GM12891 (cell line): ENCODE results near the gene ERRFI1.

Source experiments
- DNase-seq: peaks from one replicate; pipeline ENCODE4 v3.0.0; 2011; ENCODE audit warnings: low spot score; ENCODE audit not compliant: insufficient read length
- FAIRE-seq: peaks from 2 replicates; lab custom pipeline; 2011; peaks lifted over from hg19 to GRCh38; lab: Jason Lieb, UNC
- PAX5 ChIP-seq: IDR thresholded peaks from 2 replicates; pipeline ENCODE4 v1.6.1; 2011; ENCODE audit warnings: low read length, moderate library complexity, mild to moderate bottlenecking; ENCODE audit not compliant: insufficient read depth, severe bottlenecking
- POLR2A ChIP-seq: IDR thresholded peaks from 2 replicates; pipeline ENCODE4 v1.6.1; 2011; ENCODE audit warnings: low read depth, low read length, control low read depth
- POLR2AphosphoS5 ChIP-seq: IDR thresholded peaks from 2 replicates; pipeline ENCODE4 v1.6.1; 2011; ENCODE audit warnings: low read depth, low read length, control low read depth
- POU2F2 ChIP-seq: IDR thresholded peaks from 2 replicates; pipeline ENCODE4 v1.6.1; 2011; ENCODE audit warnings: low read depth, mild to moderate bottlenecking, control low read depth, low read length, moderate library complexity
- SPI1 ChIP-seq: IDR thresholded peaks from 2 replicates; pipeline ENCODE4 v1.6.1; 2011; ENCODE audit warnings: low read depth, low read length, control low read depth
- TAF1 ChIP-seq: IDR thresholded peaks from 2 replicates; pipeline ENCODE4 v1.6.1; 2011; ENCODE audit warnings: low read depth, low read length, control low read depth

Gene ERRFI1

DNA sequence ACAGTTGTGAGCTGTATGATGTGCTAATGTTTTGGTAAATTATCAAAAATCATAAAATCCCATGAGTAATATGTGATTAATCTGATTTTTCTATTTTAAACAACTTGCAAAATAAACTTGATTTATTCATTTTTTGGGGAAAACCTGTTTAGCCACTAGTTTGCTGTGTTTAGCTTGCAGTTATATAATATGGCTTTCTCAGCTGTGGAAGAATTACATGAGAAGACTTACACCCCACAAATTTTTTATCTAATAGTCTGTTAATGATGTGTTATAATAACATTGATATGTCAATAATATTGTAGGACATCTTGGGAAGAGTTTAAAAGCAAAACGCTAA is 2.4 kb upstream of the ERRFI1 start:
- no peak for DNase-seq
- no peak for FAIRE-seq
- TF ChIP-seq POU2F2 = no peak

DNA sequence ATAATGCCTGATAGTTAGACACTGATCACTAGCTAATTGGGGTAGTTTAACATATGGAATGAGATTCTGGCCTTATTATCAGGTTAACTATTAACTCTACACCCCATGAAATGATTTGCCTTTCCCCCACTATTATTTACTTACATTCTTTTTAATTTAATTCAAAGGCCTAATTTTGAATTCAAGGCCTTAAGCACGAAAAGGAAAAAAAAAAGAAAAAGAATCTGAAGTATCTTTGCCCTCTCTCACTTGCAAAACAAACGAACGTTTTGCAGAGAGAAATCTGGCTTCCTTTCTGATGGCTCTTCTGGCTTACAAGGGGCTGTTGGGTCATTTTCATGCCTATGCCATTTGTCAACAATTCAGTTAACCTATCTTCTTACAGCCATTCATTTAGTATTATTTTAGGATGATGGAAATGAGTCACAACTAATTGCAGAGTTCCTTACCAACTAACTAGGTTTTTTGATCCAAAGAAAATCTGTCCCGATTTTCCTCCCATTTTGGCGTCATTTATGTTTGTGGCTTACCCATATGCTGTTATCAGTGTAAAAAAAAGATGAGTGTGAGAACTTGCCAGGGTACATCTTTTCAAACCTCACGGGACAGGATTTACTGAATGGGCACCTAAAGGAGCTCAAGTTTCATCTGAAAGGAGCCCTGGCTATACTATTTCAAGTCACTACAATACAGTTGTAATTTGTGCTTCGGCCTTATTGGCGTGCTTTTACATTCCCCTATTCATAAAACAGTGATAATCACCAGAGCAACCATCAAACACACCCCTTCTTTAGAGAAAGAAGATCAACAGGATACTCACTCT is 1.9 kb upstream of the ERRFI1 start:
- FAIRE-seq = no peak
- no peak for DNase-seq
- TF ChIP-seq TAF1 = no peak
- TF ChIP-seq SPI1 = no peak
- no peak for TF ChIP-seq PAX5
- no peak for TF ChIP-seq POLR2AphosphoS5
- TF ChIP-seq POU2F2 = no peak
- TF ChIP-seq POLR2A = no peak

DNA sequence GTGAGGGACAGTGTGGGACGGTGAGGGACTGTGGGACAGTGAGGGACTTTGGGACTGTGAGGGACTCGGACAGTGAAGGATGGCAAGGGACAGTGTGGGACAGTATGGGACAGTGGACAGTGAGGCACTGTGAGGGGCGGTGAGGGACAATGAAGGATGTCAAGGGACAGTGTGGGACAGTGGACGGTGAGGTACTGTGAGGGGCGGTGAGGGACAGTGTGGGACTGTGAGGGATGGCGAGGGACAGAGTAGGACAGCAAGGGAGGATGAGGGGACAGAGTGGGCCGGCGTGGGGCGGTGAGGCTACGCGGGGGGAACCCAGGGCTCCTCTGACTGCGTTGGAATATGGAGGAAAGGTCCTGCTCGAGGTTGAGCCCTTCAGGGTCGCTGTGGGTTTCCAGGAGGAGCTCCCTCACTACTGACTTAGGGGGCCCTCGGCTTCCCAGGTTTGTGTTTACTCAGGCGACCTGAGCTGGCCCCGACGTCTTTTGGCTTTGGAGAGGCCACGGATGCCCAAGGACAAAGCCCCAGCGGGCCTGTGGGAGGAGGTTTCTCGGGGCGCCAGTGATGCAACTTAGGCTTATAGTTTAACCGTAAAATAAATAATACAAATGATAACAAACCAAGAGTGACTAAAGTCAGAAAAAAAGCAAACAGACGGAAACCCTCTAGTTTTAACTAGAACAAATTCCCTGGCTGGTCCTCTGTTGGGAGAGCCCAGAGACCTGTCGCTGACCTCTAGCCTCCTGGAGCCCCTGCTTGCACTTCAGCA is 1.1 kb upstream of the ERRFI1 start:
- DNase-seq = no peak
- no peak for FAIRE-seq
- TF ChIP-seq TAF1 (no peak), SPI1 (no peak), POU2F2 (no peak)

DNA sequence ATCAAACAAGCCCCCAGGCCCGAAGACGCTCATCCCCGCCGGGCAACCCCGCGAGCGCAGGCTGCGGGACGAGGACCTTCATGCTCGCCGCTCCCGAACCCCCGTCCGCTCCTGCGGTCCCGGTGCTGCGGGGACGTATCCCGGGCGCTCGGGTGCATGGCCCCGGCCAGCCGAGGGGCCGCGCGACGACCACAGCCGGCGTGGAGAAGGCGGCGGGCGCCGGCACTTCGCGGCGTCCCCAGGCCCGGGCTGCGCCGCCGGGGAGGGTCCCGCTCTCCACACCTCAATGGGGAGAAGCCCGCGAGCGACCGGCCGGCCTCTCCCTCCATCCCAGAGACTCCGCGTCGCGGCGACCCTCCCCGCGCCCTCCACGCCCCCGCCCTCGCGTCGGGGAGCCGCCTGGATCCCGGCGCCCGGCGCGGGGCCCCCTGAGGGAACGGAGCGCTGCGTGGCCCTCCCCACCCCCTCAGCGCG is 401 bp downstream of the ERRFI1 start:
- FAIRE-seq (no peak), DNase-seq (peak; percentile 15)
- TF ChIP-seq POU2F2 (no peak), POLR2A (no peak), PAX5 (no peak), SPI1 (no peak), TAF1 (no peak), POLR2AphosphoS5 (no peak)

DNA sequence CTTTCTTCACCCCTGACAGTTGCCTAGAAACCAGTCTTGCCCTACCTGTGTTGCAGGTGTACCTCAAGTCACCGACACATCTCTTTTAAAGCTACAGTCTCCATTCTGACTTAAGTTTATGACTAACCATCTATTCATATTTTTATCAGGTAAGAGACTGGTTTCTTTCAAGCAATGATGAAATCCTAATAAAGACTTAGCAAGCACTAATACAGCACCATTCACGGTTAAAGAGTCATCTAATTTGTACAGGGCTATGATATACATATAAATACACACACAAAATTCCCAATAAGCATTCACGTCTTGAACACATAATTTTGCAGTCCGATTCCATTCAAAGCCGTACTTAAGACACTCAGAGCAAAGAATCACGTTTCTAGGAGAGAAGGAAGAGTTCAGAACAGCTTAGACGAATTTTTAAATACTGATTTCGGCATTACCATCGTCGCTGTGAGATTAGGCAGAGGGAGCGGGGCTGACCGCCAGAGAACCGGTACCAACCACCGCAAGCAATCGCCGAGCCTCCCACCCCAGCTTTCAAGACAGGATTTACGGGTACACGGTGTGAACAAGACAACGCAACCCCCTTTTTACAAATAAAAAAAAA is 943 bp downstream of the ERRFI1 start:
- no peak for FAIRE-seq
- no peak for DNase-seq
- TF ChIP-seq TAF1 (no peak), PAX5 (no peak), POLR2A (no peak), POU2F2 (no peak), SPI1 (no peak), POLR2AphosphoS5 (no peak)

DNA sequence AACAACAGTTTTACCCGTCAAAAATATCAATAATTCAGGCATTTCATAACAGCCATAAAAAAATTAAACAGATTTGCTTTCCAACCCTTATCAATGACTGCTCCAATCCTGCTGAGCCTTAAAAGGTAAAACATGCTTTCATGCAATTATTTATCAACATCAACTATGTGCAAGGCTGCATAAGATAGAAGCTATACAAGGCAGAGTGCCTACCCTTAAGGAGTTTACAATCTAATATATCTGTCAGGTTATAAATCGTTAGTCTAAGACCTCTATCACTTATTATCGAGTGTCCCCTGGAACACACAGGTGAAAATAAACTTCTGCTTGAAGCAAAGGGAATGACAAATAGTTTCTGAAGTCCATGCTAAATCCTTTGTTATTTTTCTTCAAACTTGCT is 1.8 kb downstream of the ERRFI1 start:
- TF ChIP-seq TAF1 (no peak), PAX5 (no peak), POLR2AphosphoS5 (no peak), POU2F2 (no peak), SPI1 (no peak), POLR2A (no peak)
- no peak for DNase-seq
- FAIRE-seq = no peak

DNA sequence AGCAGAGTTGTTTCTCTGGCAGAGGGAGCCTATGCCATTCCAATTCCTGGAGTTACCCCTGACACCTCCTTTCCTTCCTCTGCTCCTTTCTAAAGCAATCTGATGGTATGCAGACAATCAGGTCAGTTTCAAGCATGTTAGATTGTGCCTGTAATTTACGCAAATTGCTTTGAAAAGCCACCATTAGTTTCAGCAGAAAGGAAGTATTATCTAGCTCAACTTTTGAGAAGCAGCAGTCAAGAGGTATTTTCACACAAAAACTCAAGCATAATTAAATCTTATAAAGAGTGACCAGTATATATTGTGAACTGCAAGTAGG is 2.2 kb downstream of the ERRFI1 start:
- FAIRE-seq (no peak), DNase-seq (no peak)
- TF ChIP-seq PAX5 (no peak), POLR2A (no peak), TAF1 (no peak), POLR2AphosphoS5 (no peak), SPI1 (no peak), POU2F2 (no peak)

DNA sequence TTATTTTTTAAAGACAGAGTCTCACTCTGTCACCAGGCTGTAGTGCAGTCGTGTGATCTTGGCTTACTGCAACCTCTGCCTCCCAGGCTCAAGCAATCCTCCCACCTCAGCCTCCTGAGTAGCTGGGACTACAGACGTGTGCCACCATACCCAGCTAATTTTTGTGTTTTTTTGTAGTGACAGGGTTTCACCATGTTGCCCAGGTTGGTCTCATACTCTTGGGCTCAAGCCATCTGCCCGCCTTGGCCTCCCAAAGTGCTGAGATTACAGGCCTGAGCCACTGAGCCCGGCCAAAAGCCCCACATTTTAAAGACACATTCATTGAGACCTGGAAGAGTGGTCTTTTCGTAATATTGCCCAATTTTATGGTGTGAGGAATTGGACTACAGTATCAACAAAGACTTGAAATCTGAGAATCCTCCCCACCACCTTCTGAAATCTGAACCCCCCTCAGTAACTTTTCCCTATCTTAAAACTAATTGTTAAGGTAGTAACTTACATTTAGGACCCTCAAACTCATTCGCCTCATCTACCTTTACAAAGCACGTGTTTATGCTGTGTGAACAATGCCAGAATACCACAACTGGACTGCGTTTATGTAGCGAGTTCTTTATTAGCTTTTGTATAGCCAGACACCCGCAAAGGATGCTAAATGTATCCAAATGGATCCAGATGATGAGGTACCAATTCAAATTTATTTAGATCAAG is 2.7 kb downstream of the ERRFI1 start:
- no peak for FAIRE-seq
- TF ChIP-seq TAF1 (no peak), POLR2AphosphoS5 (no peak), PAX5 (no peak), POU2F2 (no peak), SPI1 (no peak), POLR2A (no peak)
- DNase-seq = no peak

DNA sequence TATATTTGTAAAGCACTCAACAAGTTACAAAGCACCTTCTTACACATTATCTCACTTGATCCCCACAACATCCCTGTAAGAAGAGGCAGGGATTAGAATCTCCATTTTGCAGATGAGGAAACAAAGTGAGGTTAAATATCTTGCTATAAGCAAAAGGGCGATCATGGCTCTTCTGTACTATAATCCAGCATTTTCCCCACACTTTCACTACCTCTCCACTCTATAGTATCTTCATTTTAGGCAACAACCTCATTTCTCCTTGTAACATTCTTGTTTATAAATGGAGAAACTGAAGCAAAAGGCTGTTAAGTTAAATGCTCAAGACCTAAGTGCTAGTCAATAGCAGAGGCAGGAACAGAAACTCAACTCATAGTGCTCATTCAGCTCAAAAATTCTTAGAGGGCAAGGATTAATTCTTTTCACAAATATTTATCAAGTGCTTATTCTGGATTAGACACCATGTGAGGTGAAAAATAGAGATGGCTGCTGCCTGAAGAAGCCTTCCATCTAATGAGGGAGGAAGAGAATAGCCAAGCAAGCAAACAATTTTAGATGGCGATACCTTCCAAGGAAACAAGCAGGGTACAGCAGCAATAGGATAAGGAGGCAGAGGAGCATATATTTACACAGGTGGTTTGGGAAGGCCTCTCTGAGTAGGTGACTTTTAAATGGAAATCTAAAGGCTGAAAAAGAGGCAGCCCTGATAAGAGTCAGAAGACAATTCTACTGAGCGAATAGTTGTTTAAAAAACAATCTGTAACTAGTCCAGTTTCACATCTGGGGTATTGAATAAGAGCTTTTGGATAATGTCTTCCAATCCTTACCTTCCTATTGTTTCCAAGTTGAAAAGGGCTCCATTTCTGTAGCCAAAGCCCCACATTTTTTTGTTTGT is 3.5 kb downstream of the ERRFI1 start:
- no peak for TF ChIP-seq TAF1
- TF ChIP-seq SPI1 = no peak
- TF ChIP-seq POLR2AphosphoS5 = no peak
- no peak for TF ChIP-seq POU2F2
- no peak for TF ChIP-seq POLR2A
- TF ChIP-seq PAX5 = no peak
- FAIRE-seq (no peak), DNase-seq (no peak)
